ENCODE measurements around the gene HAPSTR1. TPM values are rescaled to one million over a fixed set of nuclear protein-coding genes. Genes with fewer than 3 reads are reported as not detected.
A peak's percentile ranks its signal among the peaks of the same experiment; 100 is the strongest.

HAPSTR1 gene
- total RNA-seq, 3 donors from 2014 or later, result 55.8 to 69.8 (median 56.0) TPM

GRCh38 chr16:9089660-9090059 lies 1.8 kb upstream of the HAPSTR1 start:
- ATAC-seq (no peak), DNase-seq (no peak)
- intact Hi-C loops (cut with DNase I, micrococcal nuclease), result no loop called here
- Histone ChIP-seq H3K4me3 (no peak overlapping the region), H3K9me3 (no peaks in the 10 kb centered on the region), H3K4me1 (ENCODE audit: low read depth) (peaks cover 17% of the 10 kb centered on the region), H3K36me3 (ENCODE audit: low read depth) (no peaks in the 10 kb centered on the region)
- no peak for TF ChIP-seq CTCF (IDR thresholded peaks at IDR 0.05)

GRCh38 chr16:9090101-9090959 lies 1.1 kb upstream of the HAPSTR1 start:
- Histone ChIP-seq H3K4me3 (peak overlapping the region; percentile 95), H3K4me1 (ENCODE audit: low read depth) (peaks cover 23% of the 10 kb centered on the region), H3K36me3 (ENCODE audit: low read depth) (no peaks in the 10 kb centered on the region), H3K9me3 (no peaks in the 10 kb centered on the region)
- intact Hi-C loops (cut with DNase I, micrococcal nuclease), result no loop called here
- ATAC-seq, result peak; percentile 3
- no peak for TF ChIP-seq CTCF (IDR thresholded peaks at IDR 0.05)
- DNase-seq, result peak; percentile 51 to 76 (median 74)

- DNase-seq (peak; percentile 46 to 82 (median 72)), ATAC-seq (peak; percentile 41)
- H3K4me3 ChIP-seq, result peak overlapping the region; percentile 95
- no peak for TF ChIP-seq CTCF (IDR thresholded peaks at IDR 0.05)
- no peaks in the 10 kb centered on the region for H3K9me3 ChIP-seq
- peaks cover 38% of the 10 kb centered on the region for H3K4me1 ChIP-seq (ENCODE audit: low read depth)
- intact Hi-C loops (cut with DNase I, micrococcal nuclease), result no loop called here
- H3K36me3 ChIP-seq (ENCODE audit: low read depth), result no peaks in the 10 kb centered on the region
These were observed 430 bp downstream of the HAPSTR1 start for GRCh38 chr16:9091867-9092281.

- peaks cover 44% of the 10 kb centered on the region for H3K4me1 ChIP-seq (ENCODE audit: low read depth)
- H3K9me3 ChIP-seq, result no peaks in the 10 kb centered on the region
- no peak for TF ChIP-seq CTCF (IDR thresholded peaks at IDR 0.05)
- intact Hi-C loops (cut with DNase I, micrococcal nuclease), result no loop called here
- ATAC-seq (no peak), DNase-seq (peak; percentile 63 to 76 (median 72))
- H3K4me3 ChIP-seq, result peak overlapping the region; percentile 95
- no peaks in the 10 kb centered on the region for H3K36me3 ChIP-seq (ENCODE audit: low read depth)
These were observed 986 bp downstream of the HAPSTR1 start for GRCh38 chr16:9092282-9092977.

GRCh38 chr16:9092978-9093344 lies 1.5 kb downstream of the HAPSTR1 start:
- no peak for TF ChIP-seq CTCF (IDR thresholded peaks at IDR 0.05)
- ATAC-seq (no peak), DNase-seq (peak; percentile 50 to 65 (median 62))
- no peaks in the 10 kb centered on the region for H3K9me3 ChIP-seq
- H3K4me3 ChIP-seq, result peak overlapping the region; percentile 95
- intact Hi-C loops (cut with DNase I, micrococcal nuclease), result no loop called here
- no peaks in the 10 kb centered on the region for H3K36me3 ChIP-seq (ENCODE audit: low read depth)
- peaks cover 49% of the 10 kb centered on the region for H3K4me1 ChIP-seq (ENCODE audit: low read depth)

Data from mucosa of descending colon (tissue), 3 donors.